GM12864 (cell line): ENCODE data around the gene KIF1A.

ENCODE experiments used
- DNase-seq: peaks from one replicate; pipeline ENCODE4 v3.0.0-alpha.2; 2011; ENCODE audit warnings: low read depth
- H3K4me3 ChIP-seq: 2 replicates; pipeline ENCODE4 v1.5.1; 2011; ENCODE audit warnings: mild to moderate bottlenecking, low read depth, low read length, control low read depth
- CTCF ChIP-seq: IDR thresholded peaks from 2 replicates; pipeline ENCODE4 v1.5.1; 2011; ENCODE audit warnings: low read depth, mild to moderate bottlenecking, moderate library complexity, low read length, control low read depth, inconsistent platforms; ENCODE audit errors: missing control alignments

The KIF1A gene

GRCh38 chr2:240752209-240752608, 67.8 kb downstream of the KIF1A start:
- DNase-seq: no peak
- no peak for TF ChIP-seq CTCF
- no peak overlapping the region for H3K4me3 ChIP-seq

- no peak for DNase-seq
- TF ChIP-seq CTCF: no peak
- H3K4me3 ChIP-seq: no peak overlapping the region
Measured at GRCh38 chr2:240750409-240750808, 69.6 kb downstream of the KIF1A start.

GRCh38 chr2:240749516-240749915, 70.5 kb downstream of the KIF1A start:
- no peak for DNase-seq
- H3K4me3 ChIP-seq: no peak overlapping the region
- TF ChIP-seq CTCF: no peak

- no peak for TF ChIP-seq CTCF
- H3K4me3 ChIP-seq: no peak overlapping the region
- DNase-seq: no peak
Measured at GRCh38 chr2:240747256-240747655, 72.8 kb downstream of the KIF1A start.

- DNase-seq: no peak
- TF ChIP-seq CTCF: no peak
- no peak overlapping the region for H3K4me3 ChIP-seq
Measured at GRCh38 chr2:240746671-240747070, 73.3 kb downstream of the KIF1A start.

GRCh38 chr2:240745962-240746361, 74.1 kb downstream of the KIF1A start:
- no peak overlapping the region for H3K4me3 ChIP-seq
- DNase-seq: no peak
- no peak for TF ChIP-seq CTCF

GRCh38 chr2:240745456-240745855, 74.6 kb downstream of the KIF1A start:
- TF ChIP-seq CTCF: no peak
- H3K4me3 ChIP-seq: no peak overlapping the region
- no peak for DNase-seq
